NCI-H82 treated with DMSO at 0.1 percent for 48 hours (cell line): ENCODE measurements around the gene TMEM272.

Experiments used
- DNase-seq: peaks from one replicate; lab custom pipeline; 2025; ENCODE audit not compliant: unreplicated experiment; lab: John Stamatoyannopoulos, UW

Gene TMEM272

DNA sequence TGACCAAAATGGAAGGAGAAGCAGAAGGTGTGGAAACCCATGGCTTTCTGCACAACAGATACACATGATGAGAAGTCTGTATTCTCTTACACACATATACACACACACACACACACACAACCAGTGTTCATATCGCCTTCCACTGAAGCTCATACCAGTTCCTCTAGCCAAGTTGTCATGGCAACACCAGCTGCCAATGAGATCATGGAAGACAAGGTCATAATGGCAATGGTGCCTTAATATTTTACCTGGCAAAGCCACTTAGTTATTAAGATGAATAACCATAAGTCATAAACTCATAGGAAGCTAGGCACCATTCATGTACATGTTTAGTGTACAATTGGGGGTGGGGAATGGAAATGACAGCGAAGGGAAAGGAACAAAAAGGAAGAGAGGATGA lies 38.4 kb downstream of the TMEM272 start:
- DNase-seq: no peak

- DNase-seq: no peak
Measured at GRCh38 chr13:51805925-51806324, 39.1 kb downstream of the TMEM272 start.

DNA sequence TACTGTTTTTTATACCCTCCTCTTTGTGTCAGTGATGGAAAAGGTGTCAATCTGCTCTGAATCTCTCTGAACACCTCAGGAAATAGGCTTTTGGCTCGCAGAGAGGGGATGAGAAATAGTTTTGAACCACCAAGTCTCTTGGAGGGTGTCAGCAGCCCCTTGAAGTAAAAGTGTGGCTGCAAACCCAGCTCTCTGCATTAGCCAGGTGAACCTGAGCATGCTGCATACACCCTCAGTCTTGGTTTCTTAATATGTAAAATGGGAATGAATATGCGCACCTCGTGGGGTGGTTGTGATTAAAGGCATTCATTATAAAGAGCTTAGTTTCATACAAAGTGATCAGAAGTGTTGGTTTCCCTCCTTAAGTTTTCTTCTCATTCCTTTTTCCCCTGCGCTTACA lies 39.7 kb downstream of the TMEM272 start:
- no peak for DNase-seq

GRCh38 chr13:51804295-51805172 lies 40.4 kb downstream of the TMEM272 start:
- DNase-seq: peak; percentile 37

DNA sequence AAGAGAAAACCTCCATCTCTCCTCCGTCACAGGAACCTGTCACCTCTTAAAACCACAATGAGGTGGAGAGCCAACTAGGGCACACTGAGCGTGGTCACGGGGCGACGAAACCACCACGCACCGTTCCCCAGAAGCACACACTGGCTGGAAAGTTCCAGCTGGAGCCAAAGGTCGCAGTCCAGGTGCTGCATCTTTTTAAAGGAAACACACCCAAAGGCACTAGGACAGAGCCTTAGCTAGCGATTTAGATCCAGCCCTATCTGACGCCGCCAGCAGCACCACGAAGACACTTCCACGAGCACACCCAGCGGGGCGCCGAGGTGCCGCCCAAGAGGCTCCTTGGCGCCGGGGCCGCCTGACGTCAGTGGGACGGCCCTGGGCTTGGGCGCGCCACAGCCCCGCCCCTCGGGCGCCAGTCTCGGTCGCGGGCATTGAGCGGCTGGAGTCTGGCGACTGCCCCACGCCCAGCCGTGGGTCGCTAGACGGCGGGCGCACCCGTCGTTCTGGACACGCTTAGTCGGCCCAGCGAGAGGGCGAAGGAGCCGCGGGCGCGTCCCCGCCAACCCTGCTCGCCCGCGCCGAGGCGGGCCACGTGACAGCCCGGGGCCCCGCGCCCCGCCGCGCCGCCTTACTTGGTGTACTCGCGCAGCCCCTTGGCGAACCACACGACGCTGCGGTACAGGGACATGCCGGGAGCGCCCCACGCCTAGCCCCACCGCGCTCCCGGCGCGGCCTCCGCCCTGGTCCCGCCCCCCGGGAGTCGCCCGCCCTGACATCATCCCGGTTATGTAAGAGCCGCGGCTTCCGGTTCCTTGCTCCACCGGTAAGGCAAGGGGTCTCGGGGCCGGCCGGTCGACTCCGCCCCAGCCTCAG lies 41.3 kb downstream of the TMEM272 start, which contains the start of gene DHRS12:
DHRS12 (minus strand) TSS at position 742 of the 873 bp plus-strand sequence. CDS start 4,504 bp downstream, outside the sequence.
- peak; percentile 77 for DNase-seq

DNA sequence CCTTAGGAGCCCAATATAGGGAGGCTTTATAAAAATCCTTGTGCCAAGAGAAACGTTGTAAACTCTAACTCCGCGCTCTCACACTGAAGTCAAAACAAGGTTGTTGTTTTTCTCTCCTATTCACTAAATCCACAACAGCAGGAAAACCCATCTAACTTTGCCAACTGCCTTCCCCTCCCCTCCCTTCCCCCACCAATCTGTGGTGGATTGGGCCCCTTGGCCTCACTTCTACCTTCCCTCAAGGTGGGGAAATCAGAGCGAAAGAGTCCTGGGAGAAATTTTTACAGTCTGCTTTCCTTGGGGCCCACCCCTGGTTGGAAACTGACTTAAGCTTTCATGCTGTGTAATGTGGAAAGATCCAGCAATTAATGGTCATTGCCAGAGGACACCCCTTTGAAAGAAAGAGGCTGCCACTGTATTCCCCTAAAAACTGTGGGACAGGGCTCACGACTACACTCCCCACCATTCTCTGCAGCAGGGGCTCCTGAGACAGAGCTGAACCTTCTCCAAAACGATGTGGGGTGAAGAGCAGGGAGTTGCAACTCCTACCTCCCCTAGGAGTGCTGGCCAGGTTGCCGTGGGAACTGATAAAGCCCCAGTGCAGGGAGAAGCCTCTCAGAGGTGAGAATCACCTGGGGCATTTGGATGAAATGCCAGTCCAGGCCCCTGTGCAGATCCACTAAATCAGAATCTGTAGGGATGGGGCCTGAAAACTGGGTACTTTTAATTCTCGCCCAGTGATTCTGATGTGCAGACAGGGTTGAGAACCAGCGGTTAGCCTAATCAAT lies 42.2 kb downstream of the TMEM272 start:
- no peak for DNase-seq

- no peak for DNase-seq
Measured at GRCh38 chr13:51801631-51802099, 43.3 kb downstream of the TMEM272 start.

DNA sequence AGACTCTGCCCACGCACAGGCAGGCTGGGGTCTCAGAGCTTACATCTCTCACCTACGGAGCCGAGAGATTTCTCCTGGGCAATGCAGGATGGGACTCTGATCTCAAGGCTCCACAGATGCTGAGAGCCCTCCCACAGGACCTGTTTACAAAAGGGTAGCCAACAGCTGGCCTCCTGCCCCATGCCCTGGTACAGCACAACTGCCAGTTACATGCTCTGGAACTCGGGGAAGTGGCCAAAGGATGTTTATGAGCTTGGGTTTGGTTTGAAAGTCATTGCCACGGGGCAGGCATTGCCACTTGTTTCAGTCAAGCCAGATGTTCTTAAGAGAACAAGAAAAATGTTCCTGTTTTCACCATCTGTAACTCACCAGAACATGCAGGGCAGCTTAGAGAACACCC lies 44.5 kb downstream of the TMEM272 start:
- no peak for DNase-seq

DNA sequence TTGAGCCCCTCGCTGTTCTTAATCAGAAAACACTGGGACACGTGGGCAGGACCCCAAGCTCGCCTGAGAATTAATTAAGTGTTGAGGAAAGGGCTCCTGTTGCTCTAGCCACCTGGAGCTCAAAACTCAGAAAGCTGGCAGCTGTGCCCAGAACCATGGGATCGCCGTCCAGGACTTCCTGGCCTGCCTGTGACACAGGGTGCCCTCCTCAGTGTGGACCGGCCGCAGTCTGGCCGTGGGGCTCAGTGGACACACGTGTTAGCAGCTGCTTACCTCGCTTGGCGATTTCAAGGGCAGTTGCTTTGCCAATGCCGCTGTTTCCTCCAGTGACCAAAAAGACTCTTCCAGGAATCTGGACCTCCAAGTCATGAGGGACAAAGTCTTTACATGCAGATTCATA lies 45.7 kb downstream of the TMEM272 start:
- DNase-seq: no peak

GRCh38 chr13:51797664-51798488 lies 47.1 kb downstream of the TMEM272 start:
- DNase-seq: peak; percentile 90

DNA sequence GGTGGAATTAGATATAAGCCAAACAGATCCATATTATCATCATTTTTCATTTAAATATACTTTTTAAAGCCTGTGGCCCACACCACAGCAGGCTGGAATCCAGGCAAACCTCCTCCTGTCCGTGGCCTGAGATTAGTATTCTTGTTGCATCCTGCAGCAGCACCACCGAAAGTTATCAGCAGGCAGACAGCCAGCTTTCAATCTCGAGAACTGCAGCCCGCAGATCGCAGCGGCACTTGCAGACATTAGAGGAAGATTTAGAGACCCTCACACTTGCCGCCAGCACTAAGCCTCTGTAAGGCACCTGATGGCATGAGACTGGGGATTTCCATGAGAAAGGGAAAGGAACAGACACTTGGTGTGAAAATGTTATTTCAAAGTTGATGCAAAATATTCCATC lies 48.4 kb downstream of the TMEM272 start:
- no peak for DNase-seq

DNA sequence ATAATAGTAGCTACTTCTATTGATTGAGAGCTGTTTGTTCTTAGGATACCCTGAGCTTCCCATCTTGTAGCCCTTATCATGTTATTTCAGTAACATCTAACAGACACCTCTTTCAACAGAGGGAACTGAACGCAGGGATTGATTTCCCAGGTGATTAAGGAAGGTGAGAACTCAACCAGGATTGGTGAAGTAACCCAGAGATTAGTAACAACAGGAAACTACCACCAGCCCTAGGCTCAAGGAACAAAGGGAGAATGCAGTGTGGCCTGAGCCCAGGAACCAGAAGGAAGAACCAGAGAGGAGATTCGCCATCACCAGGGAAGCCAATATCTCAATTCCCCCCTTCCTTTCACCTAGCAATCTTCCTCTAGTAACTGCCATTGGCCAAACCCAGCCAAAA lies 49.6 kb downstream of the TMEM272 start:
- no peak for DNase-seq

- DNase-seq: no peak
Measured at GRCh38 chr13:51794964-51795363, 50.0 kb downstream of the TMEM272 start.

DNA sequence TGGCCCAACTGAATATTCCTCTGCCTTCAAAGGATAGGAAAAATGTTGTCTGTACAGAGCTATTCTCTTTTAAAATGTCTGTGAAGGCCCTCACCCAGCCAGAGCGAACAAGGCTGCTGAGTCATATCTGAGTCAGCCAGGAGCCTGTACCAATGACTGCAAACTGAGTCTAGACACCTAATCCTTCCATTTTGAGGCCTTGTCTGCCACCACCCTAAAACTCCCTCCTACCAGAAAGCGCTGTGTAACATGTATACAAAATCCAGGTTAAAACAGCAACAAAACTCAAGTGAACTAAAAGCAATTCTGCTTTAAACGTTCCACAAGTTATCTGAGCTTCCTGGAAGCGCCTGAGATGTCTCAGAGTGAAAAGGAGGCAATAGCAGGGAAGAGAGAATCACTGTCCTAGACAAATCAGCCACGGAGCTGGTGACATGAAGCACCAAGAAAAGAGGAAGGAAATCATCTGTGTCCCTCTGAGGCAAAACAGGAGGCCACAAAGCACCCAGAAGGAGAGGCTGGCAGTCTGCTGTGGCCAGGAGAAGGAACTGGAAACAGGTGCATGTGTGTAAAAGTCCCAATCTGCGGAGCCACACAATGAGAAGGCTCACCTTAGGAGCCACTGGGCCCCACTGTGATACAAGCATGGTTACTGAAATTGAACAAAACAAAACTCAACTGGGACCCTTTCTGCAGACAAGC lies 51.3 kb downstream of the TMEM272 start:
- no peak for DNase-seq

DNA sequence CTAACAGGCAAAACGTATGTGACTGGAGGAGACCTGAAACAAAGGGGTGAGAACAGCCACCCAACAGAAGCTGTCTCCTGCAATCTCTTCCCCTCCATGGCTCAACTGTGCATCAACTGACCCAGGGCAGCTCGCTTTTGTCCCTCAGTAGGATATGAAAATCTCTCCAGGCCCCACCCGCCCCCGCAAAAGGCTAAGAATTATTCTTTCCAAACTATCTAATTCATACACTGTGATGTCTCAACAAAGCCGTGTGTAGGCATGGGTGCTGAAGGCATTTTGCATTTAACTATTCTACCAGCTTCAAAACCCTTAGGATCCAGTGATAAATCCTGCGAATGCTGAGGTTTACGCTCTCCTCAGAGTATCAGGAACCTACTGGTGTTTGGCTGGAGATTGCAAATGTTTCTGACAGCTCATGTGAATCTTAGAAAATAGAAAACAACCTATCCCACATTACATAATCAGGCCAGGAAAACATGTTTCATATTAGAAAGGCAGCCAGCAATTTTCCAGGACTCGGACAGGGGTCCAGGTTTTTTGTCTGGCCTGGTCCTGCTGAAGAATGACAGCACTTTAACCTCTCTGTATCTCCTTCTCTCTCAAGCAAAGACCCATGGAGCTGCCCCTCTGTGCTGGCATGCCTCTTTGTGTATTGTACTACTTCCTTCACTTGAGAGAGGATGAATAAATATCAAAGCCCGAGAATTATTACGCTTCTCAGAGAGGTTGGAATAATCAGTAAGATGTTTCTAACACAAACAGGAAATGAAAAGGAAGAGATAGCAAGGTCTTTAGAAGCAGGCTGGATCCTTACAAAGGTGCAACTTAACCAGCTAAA lies 58.3 kb downstream of the TMEM272 start:
- peak; percentile 69 for DNase-seq

DNA sequence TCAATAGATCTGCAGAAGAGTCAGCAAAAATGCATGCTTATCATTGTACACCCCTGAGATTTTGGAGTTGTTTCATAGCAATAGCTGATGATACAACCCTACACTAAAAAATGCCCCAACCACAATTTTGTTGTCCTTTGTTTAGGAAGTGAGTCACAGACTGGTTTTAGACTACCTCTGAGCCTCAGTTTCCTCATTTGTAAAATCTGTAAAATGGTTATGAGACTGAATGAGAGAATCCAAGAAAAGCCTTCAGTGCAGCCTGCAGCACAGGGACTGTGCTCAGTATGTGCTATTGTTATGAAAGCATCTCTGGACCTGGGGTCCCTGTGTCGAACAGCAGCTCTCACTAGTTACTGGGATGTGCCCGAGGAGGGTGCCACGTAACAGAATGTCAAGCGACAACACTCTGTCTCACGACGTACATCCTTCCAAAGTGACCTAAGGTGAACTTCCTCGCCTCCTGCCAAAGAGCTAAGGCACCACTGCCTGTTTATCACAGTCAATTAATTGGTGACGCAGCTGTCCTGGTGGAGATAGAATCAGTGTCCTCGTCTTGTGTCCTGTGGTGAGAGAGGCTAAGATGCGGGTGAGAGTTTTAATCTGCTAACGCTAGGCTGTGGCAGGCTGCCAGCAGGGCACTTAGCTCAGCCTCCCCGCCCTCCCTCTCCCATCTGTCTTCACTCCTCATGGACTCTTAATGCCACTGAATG lies 59.1 kb downstream of the TMEM272 start:
- peak; percentile 100 for DNase-seq

- no peak for DNase-seq
Measured at GRCh38 chr13:51784097-51784496, 60.9 kb downstream of the TMEM272 start.
